K562 (cell line): ENCODE data around the gene PRRC2C. TPM values are rescaled to one million over a fixed set of nuclear protein-coding genes. Genes with fewer than 3 reads are reported as not detected.

Source experiments
- ATAC-seq: fragments of 200-7000 bp; cut with Tn5 transposase; 3 replicates; pipeline ENCODE4 v1.9.1; 2020; ENCODE audit warnings: moderate library complexity
- BruUV-seq: library from RNA; stranded (reverse); fragments of 400-500 nt; replicated peaks from 2 replicates; lab custom pipeline; 2021; lab: Mats Ljungman, UMichigan
- CTCF ChIA-PET: fragments of 300-600 bp; formaldehyde crosslinking; extraction: SDS; loops from one replicate; lab custom pipeline; 2021; ENCODE audit warnings: low intra/inter-chr PET ratio; lab: Yijun Ruan, JAX
- POLR2A ChIA-PET: fragments of 300-600, 350-650 bp; sonication (Branson Sonifier 250); formaldehyde crosslinking; extraction: SDS; loops from one replicate; lab custom pipeline; 2021; ENCODE audit warnings: antibody characterized with exemption, inconsistent platforms; lab: Yijun Ruan, JAX
- DNase-seq, 4 experiments: peaks; one replicate each; pipeline versions ENCODE4 v3.0.0 to v3.0.0-alpha.2; 2011 to 2018; ENCODE audit warnings: low spot score in 3 of 4, mixed read lengths in 3 of 4; ENCODE audit errors: extremely low read depth in 1 of 4
- FAIRE-seq: peaks from 2 replicates; lab custom pipeline; 2011; peaks lifted over from hg19 to GRCh38; lab: Jason Lieb, UNC
- H2AFZ ChIP-seq: 2 replicates; pipeline ENCODE4 v1.6.0; 2011; ENCODE audit warnings: low read depth, low read length, control low read depth, inconsistent platforms
- H3K27ac ChIP-seq: fragments of 200-600 bp; 3 replicates; pipeline ENCODE4 v1.8.0; 2011; ENCODE audit warnings: low read depth, mild to moderate bottlenecking, control low read depth, inconsistent platforms, low read length, moderate library complexity, mixed read lengths; ENCODE audit errors: extremely low read depth
- H3K27me3 ChIP-seq, 2 experiments: fragments of 300-600 bp in 1 of 2; 2 replicates in 1 of 2; 3 replicates in 1 of 2; pipeline versions ENCODE4 v1.6.0 to v1.8.0; 2011; ENCODE audit warnings: inconsistent platforms in 2 of 2, low read length in 2 of 2, mild to moderate bottlenecking in 1 of 2, mixed read lengths in 1 of 2, moderate library complexity in 1 of 2; ENCODE audit not compliant: control insufficient read depth in 2 of 2, insufficient read depth in 2 of 2
- H3K36me3 ChIP-seq: fragments of 300-600 bp; 3 replicates; pipeline ENCODE4 v1.8.0; 2011; ENCODE audit warnings: mild to moderate bottlenecking, low read length, inconsistent platforms; ENCODE audit not compliant: control insufficient read depth, insufficient read depth
- H3K4me1 ChIP-seq, 2 experiments: fragments of 200-600 bp in 1 of 2; replicated peaks in 1 of 2; 2 replicates in 1 of 2; 3 replicates in 1 of 2; pipeline versions ENCODE4 v1.5.1 to v1.8.0; 2011; ENCODE audit warnings: inconsistent platforms in 2 of 2, low read length in 2 of 2, mild to moderate bottlenecking in 1 of 2, mixed read lengths in 1 of 2, moderate library complexity in 1 of 2; ENCODE audit not compliant: control insufficient read depth in 2 of 2, insufficient read depth in 2 of 2
- H3K4me2 ChIP-seq: 2 replicates; pipeline ENCODE4 v1.6.1; 2011; ENCODE audit warnings: low read length, control low read depth, inconsistent platforms, mixed read lengths; ENCODE audit not compliant: insufficient read depth
- H3K4me3 ChIP-seq: fragments of 200-600 bp; sonication (generic), shearing (Covaris generic); 2 replicates; pipeline ENCODE4 v1.5.1; 2016; ENCODE audit warnings: control low read depth, inconsistent platforms
- H3K79me2 ChIP-seq: fragments of 200-600 bp; 3 replicates; pipeline ENCODE4 v1.8.0; 2011; ENCODE audit warnings: low read length, inconsistent platforms; ENCODE audit not compliant: control insufficient read depth, insufficient read depth
- H3K9ac ChIP-seq, 2 experiments: 2 replicates each; pipeline versions ENCODE4 v1.6.0 to v1.6.1; 2011; ENCODE audit warnings: low read depth in 2 of 2, low read length in 2 of 2, control low read depth in 1 of 2, inconsistent platforms in 1 of 2, mild to moderate bottlenecking in 1 of 2, mixed read lengths in 1 of 2; ENCODE audit not compliant: insufficient read depth in 1 of 2
- H3K9me1 ChIP-seq: one replicate; pipeline ENCODE4 v1.6.0; 2011; ENCODE audit warnings: inconsistent platforms, mild to moderate bottlenecking, low read length, moderate library complexity; ENCODE audit not compliant: control insufficient read depth, insufficient read depth
- H3K9me3 ChIP-seq: replicated peaks from 2 replicates; pipeline ENCODE4 v1.5.1; 2011; ENCODE audit warnings: low read depth, low read length, inconsistent platforms; ENCODE audit not compliant: control insufficient read depth, insufficient read depth
- H4K20me1 ChIP-seq: replicated peaks from 2 replicates; pipeline ENCODE4 v1.6.1; 2011; ENCODE audit warnings: low read length, inconsistent platforms, mixed read lengths; ENCODE audit not compliant: control insufficient read depth, insufficient read depth
- ADNP ChIP-seq: fragments of 200-800 bp; sonication (Bioruptor generic); IDR thresholded peaks from 2 replicates; pipeline ENCODE4 v1.6.1; 2016; ENCODE audit warnings: missing genetic modification characterization, missing compliant biosample characterization
- ARHGAP35 ChIP-seq: fragments of 450-650 bp; IDR thresholded peaks from 2 replicates; pipeline ENCODE4 v1.6.1; 2018; ENCODE audit not compliant: partially characterized antibody
- CEBPB ChIP-seq: fragments of 450-650 bp; IDR thresholded peaks from 2 replicates; pipeline ENCODE4 v1.6.1; 2016; ENCODE audit warnings: missing genetic modification characterization, missing compliant biosample characterization
- DDX20 ChIP-seq: fragments of 450-650 bp; IDR thresholded peaks from 2 replicates; pipeline ENCODE4 v1.6.1; 2016; ENCODE audit warnings: missing genetic modification characterization, low read depth, mild to moderate bottlenecking, missing compliant biosample characterization, moderate library complexity
- HMBOX1 ChIP-seq: sonication (generic); IDR thresholded peaks from 2 replicates; pipeline ENCODE4 v1.6.1; 2016
- ILF3 ChIP-seq: fragments of 450-650 bp; IDR thresholded peaks from 2 replicates; pipeline ENCODE4 v1.6.1; 2018; ENCODE audit warnings: antibody characterized with exemption, mild to moderate bottlenecking, moderate library complexity, borderline replicate concordance
- IRF9 ChIP-seq: fragments of 450-650 bp; IDR thresholded peaks from 2 replicates; pipeline ENCODE4 v1.6.1; 2016; ENCODE audit warnings: missing biosample characterization, missing genetic modification characterization
- KAT2B ChIP-seq: IDR thresholded peaks from one replicate; pipeline ENCODE4 v1.6.1; 2012; ENCODE audit warnings: low read depth, mild to moderate bottlenecking, control low read depth, inconsistent platforms, low read length, moderate library complexity
- NRF1 ChIP-seq, 2 experiments: fragments of 450-650 bp; IDR thresholded peaks in 1 of 2; conservative IDR thresholded peaks in 1 of 2; 2 replicates each; pipeline ENCODE4 v1.6.1; 2014; ENCODE audit warnings: mild to moderate bottlenecking in 2 of 2
- SRSF1 ChIP-seq: fragments of 200-400 bp; formaldehyde crosslinking; IDR thresholded peaks from 2 replicates; pipeline ENCODE4 v1.6.1; 2017; ENCODE audit warnings: mild to moderate bottlenecking, low read depth, low read length, moderate library complexity
- STAT6 ChIP-seq: sonication (generic); formaldehyde crosslinking; IDR thresholded peaks from 2 replicates; pipeline ENCODE4 v1.8.1; 2023; ENCODE audit warnings: mild to moderate bottlenecking, missing genetic modification reagents
- TBP ChIP-seq: optimal IDR thresholded peaks from 2 replicates; pipeline ENCODE3; 2011; ENCODE audit warnings: low read depth, low read length, improper control_type of control experiment
- ZNF436 ChIP-seq: fragments of 250-450, 450-650 bp; sonication (Bioruptor Pico); formaldehyde crosslinking; IDR thresholded peaks from 2 replicates; pipeline ENCODE4 v1.7.0; 2020; ENCODE audit warnings: mild to moderate bottlenecking
- in situ Hi-C: fragments of 300-500 bp; cut with MboI; formaldehyde crosslinking; loops from 4 replicates; pipeline ENCODE4 v1.15.0; 2018; ENCODE audit warnings: inconsistent platforms, mixed read lengths
- intact Hi-C: fragments of 100-400 bp; cut with micrococcal nuclease; formaldehyde crosslinking; loops from 2 replicates; pipeline ENCODE4 v1.14.2; 2022
- polyA plus RNA-seq, 8 experiments: library from polyadenylated mRNA; depleted of rRNA in 4 of 8; stranded (reverse) in 5 of 8; unstranded in 3 of 8; fragments of >200 nt; fragmentation: Nextera tagmentation in 2 of 8; fragmentation: Illumina TruSeq in 1 of 8; extraction: Ambion mirVana in 2 of 8; extraction: Trizol in 1 of 8; gene quantifications; 2 replicates each; pipeline versions ENCODE4 v1.2.1 to v1.2.3, GENCODE V29; 2011 to 2014; ENCODE audit warnings: inconsistent platforms in 1 of 8, missing spikeins in 1 of 8
- total RNA-seq, 7 experiments: library from RNA; depleted of rRNA in 6 of 7; stranded (reverse); fragments of >200 nt in 6 of 7; fragmentation: Illumina TruSeq in 2 of 7; extraction: Trizol in 2 of 7; gene quantifications; 2 replicates each; pipeline versions ENCODE4 v1.2.1 to v1.2.3, GENCODE V29; 2011 to 2021; ENCODE audit warnings: low replicate concordance in 1 of 7

Gene PRRC2C
- total and polyA plus RNA-seq, 9 of the 15 experiments (the other 6 are each of a cell fraction or from before 2014, with no cell fraction given): 61.9 to 237 (median 105) TPM

- Histone ChIP-seq H3K27me3 (peaks cover 6 to 7% of the 10 kb centered on the region in 2 experiments; a peak in 4 of 5 replicates), H2AFZ (no peak overlapping the region), H3K79me2 (no peaks in the 10 kb centered on the region), H3K9me1 (no peaks in the 10 kb centered on the region), H3K4me2 (no peak overlapping the region), H3K4me3 (no peak overlapping the region), H4K20me1 (no peaks in the 10 kb centered on the region), H3K27ac (no peak overlapping the region), H3K9ac (no peak overlapping the region), H3K4me1 (no peaks in the 10 kb centered on the region), H3K9me3 (no peaks in the 10 kb centered on the region), H3K36me3 (no peaks in the 10 kb centered on the region)
- FAIRE-seq (no peak), ATAC-seq (no peak), DNase-seq (no peak)
- ChIA-PET CTCF (no interaction called here), POLR2A (interaction anchor here (1.0 kb wide), 1 partner anchor 9 kb away, joined by 5 read pairs; no protein-coding TSS in a partner anchor)
- intact Hi-C loops (no loop called here), in situ Hi-C loops (no loop called here)
- no TSS peak for BruUV-seq
- no peak for TF ChIP-seq ZNF436
- no peak for TF ChIP-seq CEBPB (tag)
- TF ChIP-seq STAT6 (CRISPR knock-in tag): no peak
- no peak for TF ChIP-seq SRSF1
- no peak for TF ChIP-seq ADNP (tag)
- TF ChIP-seq HMBOX1: no peak
- no peak for TF ChIP-seq NRF1 (conservative IDR thresholded peaks at IDR 0.05 in 1 of 2, IDR thresholded peaks at IDR 0.05 in 1 of 2)
- TF ChIP-seq KAT2B: no peak
- TF ChIP-seq ILF3: no peak
- no peak for TF ChIP-seq TBP
- no peak for TF ChIP-seq DDX20 (tag)
- TF ChIP-seq ARHGAP35: no peak
- no peak for TF ChIP-seq IRF9 (tag)
Measured at GRCh38 chr1:171467626-171468025, 17.7 kb upstream of the PRRC2C start.
